CD4-positive, alpha-beta T cell treated with Interleukin-15 for 4 hours (primary cell): ENCODE measurements around the gene PPP4R1.

Source experiments
- DNase-seq: peaks from one replicate; pipeline ENCODE4 v3.0.0-alpha.2; 2020; ENCODE audit warnings: low spot score

PPP4R1 gene

DNA sequence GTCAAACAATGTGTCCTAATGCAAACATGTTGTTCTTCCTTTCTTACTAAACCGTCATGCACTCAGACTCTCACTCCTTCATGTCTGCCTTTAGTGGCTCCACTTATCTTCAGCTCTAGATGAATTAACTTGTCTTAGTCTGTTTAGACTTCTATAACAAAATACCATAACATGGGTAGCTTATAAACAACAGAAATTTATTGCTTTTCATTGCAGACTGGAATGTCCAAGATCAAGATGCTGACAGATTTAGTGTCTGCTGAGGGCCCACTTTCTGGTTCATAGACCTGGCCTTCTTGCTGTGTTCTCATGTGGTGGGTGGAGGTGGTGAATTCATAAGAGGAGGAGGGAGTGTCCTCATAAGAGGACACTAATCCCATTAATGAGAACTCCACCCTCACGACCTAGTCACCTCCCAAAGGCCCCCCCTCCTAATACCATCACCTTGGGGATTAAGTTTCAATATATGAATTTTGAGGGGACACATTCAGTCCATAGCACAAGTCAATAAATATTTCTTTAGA is 106.7 kb downstream of the PPP4R1 start:
- no peak for DNase-seq

DNA sequence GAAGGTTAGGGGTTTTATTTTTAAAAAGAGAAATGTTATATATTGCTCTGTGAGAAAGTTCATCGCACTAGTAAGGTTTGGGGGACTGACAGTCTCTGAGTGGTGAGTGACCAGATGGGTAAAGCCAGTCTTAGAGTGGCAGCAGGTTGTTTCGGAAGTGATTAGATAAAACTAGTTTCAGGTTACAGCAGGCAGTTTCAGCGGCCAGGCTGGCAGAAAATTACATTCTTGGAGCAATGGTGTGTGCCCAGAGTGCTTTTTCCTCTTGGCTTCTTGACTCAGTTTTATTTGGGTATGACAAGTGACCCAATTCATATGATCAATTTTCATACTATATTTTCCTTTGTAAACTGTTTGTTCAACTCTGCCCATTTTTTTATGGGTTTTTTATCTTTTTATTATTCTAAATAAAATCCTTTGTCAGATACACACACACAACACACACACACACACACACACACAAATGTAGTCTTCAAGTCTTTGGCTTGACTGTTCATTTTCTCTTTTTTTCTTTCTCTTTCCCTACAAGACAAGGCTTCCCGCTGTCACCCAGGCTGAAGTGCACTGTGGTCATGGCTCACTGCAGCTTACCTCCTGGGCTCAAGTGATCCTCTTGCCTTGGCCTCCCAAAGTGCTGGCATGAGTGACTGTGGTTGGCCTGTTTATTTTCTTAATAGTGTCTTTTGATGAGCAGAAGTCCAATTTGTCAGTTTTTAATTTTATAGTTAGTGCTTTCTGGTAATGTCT is 108.1 kb downstream of the PPP4R1 start:
- DNase-seq: no peak
